ENCODE results near the gene CNTNAP3B.
"Not testable (repeated sequence)": the region's sequence is repeated elsewhere in the genome, so short reads cannot be mapped to it uniquely, and the experiment has no call there.

Gene CNTNAP3B

GRCh38 chr9:41953007-41953406 is 176.2 kb downstream of the CNTNAP3B start:
- H3K4me1 ChIP-seq (ENCODE audit: control insufficient read depth, insufficient read depth, low read length); H3K9ac ChIP-seq (ENCODE audit: low read length); DNase-seq (ENCODE audit: low read depth); H3K9me3 ChIP-seq (ENCODE audit: control insufficient read depth, low read length); H3K27me3 ChIP-seq (replicated peaks; ENCODE audit: control insufficient read depth, insufficient read depth, low read length); H3K4me3 ChIP-seq (ENCODE audit: low read length); H3K36me3 ChIP-seq (ENCODE audit: control insufficient read depth, insufficient read depth, low read length, severe bottlenecking): not testable (repeated sequence)

DNA sequence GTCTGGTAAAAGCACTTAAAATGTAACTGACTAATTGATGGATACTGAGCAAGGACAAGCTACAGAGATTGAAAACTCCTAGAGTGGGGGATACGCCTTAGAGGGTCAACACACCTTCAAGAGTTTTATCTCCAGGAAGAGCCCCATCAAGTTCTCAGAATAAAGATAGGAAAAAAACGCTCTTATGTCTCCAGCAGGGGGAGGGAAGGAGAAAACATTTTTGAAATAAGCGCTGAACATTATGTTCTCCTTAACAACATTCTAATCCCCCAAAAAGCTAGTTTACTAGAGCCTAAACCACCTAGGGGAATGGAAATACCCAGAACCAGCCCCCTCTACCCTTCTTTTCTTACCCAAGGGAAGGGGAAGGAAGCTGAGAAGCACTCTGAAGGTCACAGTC is 187.5 kb downstream of the CNTNAP3B start:
- not testable (repeated sequence) for DNase-seq (ENCODE audit: low read depth); H3K4me3 ChIP-seq (ENCODE audit: low read length); H3K9ac ChIP-seq (ENCODE audit: low read length); H3K27me3 ChIP-seq (replicated peaks; ENCODE audit: control insufficient read depth, insufficient read depth, low read length); H3K9me3 ChIP-seq (ENCODE audit: control insufficient read depth, low read length); H3K4me1 ChIP-seq (ENCODE audit: control insufficient read depth, insufficient read depth, low read length); H3K36me3 ChIP-seq (ENCODE audit: control insufficient read depth, insufficient read depth, low read length, severe bottlenecking)

GRCh38 chr9:41938143-41938542 is 191.1 kb downstream of the CNTNAP3B start:
- DNase-seq (ENCODE audit: low read depth); H3K27me3 ChIP-seq (replicated peaks; ENCODE audit: control insufficient read depth, insufficient read depth, low read length); H3K4me3 ChIP-seq (ENCODE audit: low read length); H3K9me3 ChIP-seq (ENCODE audit: control insufficient read depth, low read length); H3K4me1 ChIP-seq (ENCODE audit: control insufficient read depth, insufficient read depth, low read length); H3K9ac ChIP-seq (ENCODE audit: low read length); H3K36me3 ChIP-seq (ENCODE audit: control insufficient read depth, insufficient read depth, low read length, severe bottlenecking): not testable (repeated sequence)

DNA sequence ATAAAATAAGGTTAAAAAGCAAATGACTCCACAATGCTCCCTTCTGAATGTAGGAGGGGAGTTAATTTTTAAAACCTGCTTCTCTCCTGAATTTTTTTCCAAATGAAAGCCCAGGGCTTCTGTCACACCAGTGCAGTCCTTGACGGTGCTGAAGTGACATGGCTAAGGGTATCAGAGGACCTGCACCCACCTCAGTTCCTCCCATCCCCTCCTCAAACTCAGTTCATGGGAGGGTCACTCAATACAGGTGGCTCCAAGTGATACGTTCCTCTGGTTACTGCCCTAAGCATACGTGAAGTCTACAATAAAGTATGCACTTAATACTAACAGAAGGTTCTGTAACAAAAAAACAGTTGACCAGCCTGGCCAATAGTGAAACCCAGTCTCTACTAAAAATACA is 193.5 kb downstream of the CNTNAP3B start:
- not testable (repeated sequence) for H3K4me3 ChIP-seq (ENCODE audit: low read length); DNase-seq (ENCODE audit: low read depth); H3K36me3 ChIP-seq (ENCODE audit: control insufficient read depth, insufficient read depth, low read length, severe bottlenecking); H3K9ac ChIP-seq (ENCODE audit: low read length); H3K27me3 ChIP-seq (replicated peaks; ENCODE audit: control insufficient read depth, insufficient read depth, low read length); H3K4me1 ChIP-seq (ENCODE audit: control insufficient read depth, insufficient read depth, low read length); H3K9me3 ChIP-seq (ENCODE audit: control insufficient read depth, low read length)

DNA sequence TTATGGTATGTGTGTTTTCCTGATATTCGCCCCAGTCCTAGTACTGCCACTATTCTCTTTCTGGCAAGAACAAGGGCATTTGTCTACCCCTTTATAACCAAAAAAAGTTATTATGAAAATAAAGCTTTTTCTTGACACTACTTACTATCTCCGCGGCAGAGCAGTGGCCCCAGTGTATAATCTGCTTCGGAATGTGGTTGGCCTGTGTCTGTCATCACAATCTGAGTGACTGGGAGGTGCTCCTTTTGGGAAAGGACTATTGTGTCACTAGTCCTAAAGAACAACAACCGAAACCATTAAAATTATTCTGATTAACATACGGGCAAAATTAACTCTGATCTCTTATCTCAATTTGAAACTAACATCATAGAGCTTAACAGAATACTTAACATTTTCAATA is 200.1 kb downstream of the CNTNAP3B start:
- not testable (repeated sequence) for H3K4me3 ChIP-seq (ENCODE audit: low read length); H3K9ac ChIP-seq (ENCODE audit: low read length); H3K27me3 ChIP-seq (replicated peaks; ENCODE audit: control insufficient read depth, insufficient read depth, low read length); DNase-seq (ENCODE audit: low read depth); H3K36me3 ChIP-seq (ENCODE audit: control insufficient read depth, insufficient read depth, low read length, severe bottlenecking); H3K4me1 ChIP-seq (ENCODE audit: control insufficient read depth, insufficient read depth, low read length); H3K9me3 ChIP-seq (ENCODE audit: control insufficient read depth, low read length)

GRCh38 chr9:41917374-41917773 is 211.9 kb downstream of the CNTNAP3B start:
- not testable (repeated sequence) for H3K9me3 ChIP-seq (ENCODE audit: control insufficient read depth, low read length); H3K36me3 ChIP-seq (ENCODE audit: control insufficient read depth, insufficient read depth, low read length, severe bottlenecking); H3K27me3 ChIP-seq (replicated peaks; ENCODE audit: control insufficient read depth, insufficient read depth, low read length); DNase-seq (ENCODE audit: low read depth); H3K4me3 ChIP-seq (ENCODE audit: low read length); H3K9ac ChIP-seq (ENCODE audit: low read length); H3K4me1 ChIP-seq (ENCODE audit: control insufficient read depth, insufficient read depth, low read length)

DNA sequence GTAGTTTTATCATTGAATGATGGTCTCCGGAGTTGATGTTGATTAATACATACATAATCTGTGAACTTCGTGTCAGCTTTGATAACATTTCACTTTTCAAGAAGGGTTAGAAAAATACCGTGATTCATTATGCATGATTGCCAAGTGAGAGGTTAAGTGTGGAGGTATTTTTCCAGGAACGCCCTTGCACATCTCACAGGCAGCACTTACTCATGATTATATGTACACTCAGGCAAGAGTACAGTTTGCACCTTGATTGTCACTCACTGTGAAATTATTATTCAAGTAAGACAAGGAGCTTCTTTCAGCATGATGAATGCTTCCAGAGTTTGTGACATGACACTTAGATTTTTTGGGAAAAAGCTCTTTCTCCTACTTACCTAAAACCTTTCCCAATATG is 223.7 kb downstream of the CNTNAP3B start:
- not testable (repeated sequence) for H3K27me3 ChIP-seq (replicated peaks; ENCODE audit: control insufficient read depth, insufficient read depth, low read length); DNase-seq (ENCODE audit: low read depth); H3K4me3 ChIP-seq (ENCODE audit: low read length); H3K9ac ChIP-seq (ENCODE audit: low read length); H3K4me1 ChIP-seq (ENCODE audit: control insufficient read depth, insufficient read depth, low read length); H3K9me3 ChIP-seq (ENCODE audit: control insufficient read depth, low read length); H3K36me3 ChIP-seq (ENCODE audit: control insufficient read depth, insufficient read depth, low read length, severe bottlenecking)

GRCh38 chr9:41902762-41903161 is 226.5 kb downstream of the CNTNAP3B start:
- not testable (repeated sequence) for H3K27me3 ChIP-seq (replicated peaks; ENCODE audit: control insufficient read depth, insufficient read depth, low read length); H3K36me3 ChIP-seq (ENCODE audit: control insufficient read depth, insufficient read depth, low read length, severe bottlenecking); H3K4me3 ChIP-seq (ENCODE audit: low read length); H3K4me1 ChIP-seq (ENCODE audit: control insufficient read depth, insufficient read depth, low read length); H3K9ac ChIP-seq (ENCODE audit: low read length); DNase-seq (ENCODE audit: low read depth); H3K9me3 ChIP-seq (ENCODE audit: control insufficient read depth, low read length)

- not testable (repeated sequence) for H3K9ac ChIP-seq (ENCODE audit: low read length); H3K4me1 ChIP-seq (ENCODE audit: control insufficient read depth, insufficient read depth, low read length); H3K4me3 ChIP-seq (ENCODE audit: low read length); DNase-seq (ENCODE audit: low read depth); H3K27me3 ChIP-seq (replicated peaks; ENCODE audit: control insufficient read depth, insufficient read depth, low read length); H3K9me3 ChIP-seq (ENCODE audit: control insufficient read depth, low read length); H3K36me3 ChIP-seq (ENCODE audit: control insufficient read depth, insufficient read depth, low read length, severe bottlenecking)
Observed at GRCh38 chr9:41898720-41899343, 230.4 kb downstream of the CNTNAP3B start.

DNA sequence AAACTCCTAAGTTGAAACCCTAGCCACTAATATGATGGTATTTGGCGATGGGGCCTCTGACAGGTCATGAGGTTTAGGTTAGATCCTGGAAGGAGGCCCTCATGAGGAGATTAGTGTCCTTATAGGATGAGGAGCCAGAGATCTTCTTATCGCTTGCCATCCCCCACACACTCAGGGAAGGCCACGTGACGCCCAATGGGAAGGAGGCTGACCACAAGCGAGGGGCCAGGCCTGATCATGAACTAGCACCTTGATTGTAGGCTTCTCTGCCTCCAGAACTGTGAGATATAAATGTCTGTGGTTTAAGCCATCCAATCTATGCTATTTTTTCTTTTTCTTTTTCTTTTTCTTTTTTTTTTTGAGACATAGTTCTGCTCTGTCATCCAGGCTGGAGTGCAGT is 254.7 kb downstream of the CNTNAP3B start:
- H3K9me3 ChIP-seq (ENCODE audit: control insufficient read depth, low read length); H3K4me1 ChIP-seq (ENCODE audit: control insufficient read depth, insufficient read depth, low read length); H3K27me3 ChIP-seq (replicated peaks; ENCODE audit: control insufficient read depth, insufficient read depth, low read length); H3K9ac ChIP-seq (ENCODE audit: low read length); H3K4me3 ChIP-seq (ENCODE audit: low read length); DNase-seq (ENCODE audit: low read depth); H3K36me3 ChIP-seq (ENCODE audit: control insufficient read depth, insufficient read depth, low read length, severe bottlenecking): not testable (repeated sequence)

DNA sequence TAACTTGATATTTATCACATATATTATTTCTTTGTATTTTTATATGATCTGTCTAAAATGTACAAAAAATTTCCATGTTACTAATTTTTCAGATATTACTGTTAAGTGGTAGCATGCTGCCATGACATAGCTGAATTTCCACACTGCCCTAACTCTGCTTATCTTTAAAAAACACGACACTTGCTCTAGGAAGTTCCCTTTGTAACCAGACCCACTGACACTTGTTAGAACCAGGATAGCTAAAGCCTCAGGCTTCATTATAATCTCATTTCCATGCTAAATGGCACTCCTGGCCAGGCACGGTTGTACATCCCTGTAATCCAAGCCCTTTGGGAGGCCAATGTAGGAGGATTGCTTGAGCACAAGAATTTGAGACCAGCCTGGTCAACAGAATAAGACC is 273.8 kb downstream of the CNTNAP3B start:
- H3K4me3 ChIP-seq (ENCODE audit: low read length); H3K9ac ChIP-seq (ENCODE audit: low read length); H3K9me3 ChIP-seq (ENCODE audit: control insufficient read depth, low read length); H3K27me3 ChIP-seq (replicated peaks; ENCODE audit: control insufficient read depth, insufficient read depth, low read length); H3K4me1 ChIP-seq (ENCODE audit: control insufficient read depth, insufficient read depth, low read length); H3K36me3 ChIP-seq (ENCODE audit: control insufficient read depth, insufficient read depth, low read length, severe bottlenecking); DNase-seq (ENCODE audit: low read depth): not testable (repeated sequence)
